HG03442 (cell line): ENCODE results near the gene BICC1.

Experiments used
- ATAC-seq: cut with Tn5 transposase; IDR thresholded peaks from one replicate; pipeline ENCODE4 v1.9.1; 2021; ENCODE audit warnings: mild to moderate bottlenecking, moderate library complexity; ENCODE audit not compliant: unreplicated experiment

The BICC1 gene

GRCh38 chr10:58817201-58817846 is 304.7 kb downstream of the BICC1 start:
- no peak for ATAC-seq

- ATAC-seq, result no peak
Measured at GRCh38 chr10:58818900-58819299, 306.2 kb downstream of the BICC1 start.

GRCh38 chr10:58820386-58820785 is 307.7 kb downstream of the BICC1 start:
- peak; percentile 43 for ATAC-seq

- no peak for ATAC-seq
Measured at GRCh38 chr10:58820861-58821751, 308.4 kb downstream of the BICC1 start.

- no peak for ATAC-seq
Measured at GRCh38 chr10:58821752-58822056, 309.0 kb downstream of the BICC1 start.

- no peak for ATAC-seq
Measured at GRCh38 chr10:58823983-58824382, 311.3 kb downstream of the BICC1 start.

GRCh38 chr10:58824396-58824795 is 311.7 kb downstream of the BICC1 start:
- no peak for ATAC-seq

- no peak for ATAC-seq
Measured at GRCh38 chr10:58826694-58827093, 314.0 kb downstream of the BICC1 start.

- ATAC-seq, result no peak
Measured at GRCh38 chr10:58827381-58827780, 314.7 kb downstream of the BICC1 start.

- ATAC-seq, result no peak
Measured at GRCh38 chr10:58829839-58830238, 317.2 kb downstream of the BICC1 start.

- ATAC-seq, result no peak
Measured at GRCh38 chr10:58830697-58831096, 318.0 kb downstream of the BICC1 start.

GRCh38 chr10:58833771-58834561 is 321.3 kb downstream of the BICC1 start:
- ATAC-seq, result no peak

GRCh38 chr10:58836176-58836700 is 323.6 kb downstream of the BICC1 start:
- no peak for ATAC-seq

GRCh38 chr10:58836991-58837575 is 324.4 kb downstream of the BICC1 start:
- ATAC-seq, result no peak

- ATAC-seq, result no peak
Measured at GRCh38 chr10:58837826-58838225, 325.2 kb downstream of the BICC1 start.

- ATAC-seq, result no peak
Measured at GRCh38 chr10:58838561-58839208, 326.0 kb downstream of the BICC1 start.

GRCh38 chr10:58839771-58840170 is 327.1 kb downstream of the BICC1 start:
- ATAC-seq, result no peak

- no peak for ATAC-seq
Measured at GRCh38 chr10:58840840-58841435, 328.3 kb downstream of the BICC1 start.

GRCh38 chr10:58842860-58843376 is 330.2 kb downstream of the BICC1 start:
- ATAC-seq, result no peak

GRCh38 chr10:58843760-58844159 is 331.1 kb downstream of the BICC1 start:
- ATAC-seq, result no peak
